Panc1 (cell line): ENCODE data around the gene CDH9.

ENCODE experiments used
- TCF7L2 ChIP-seq: IDR thresholded peaks from 2 replicates; pipeline ENCODE4 v1.6.1; 2011; ENCODE audit warnings: mild to moderate bottlenecking, low read depth, low read length, inconsistent platforms
- TF ChIP-seq, protein P1 (sequence below): fragments of 450-650 bp; IDR thresholded peaks from 2 replicates; pipeline ENCODE4 v1.5.1; 2017; ENCODE audit warnings: mild to moderate bottlenecking

DNA sequence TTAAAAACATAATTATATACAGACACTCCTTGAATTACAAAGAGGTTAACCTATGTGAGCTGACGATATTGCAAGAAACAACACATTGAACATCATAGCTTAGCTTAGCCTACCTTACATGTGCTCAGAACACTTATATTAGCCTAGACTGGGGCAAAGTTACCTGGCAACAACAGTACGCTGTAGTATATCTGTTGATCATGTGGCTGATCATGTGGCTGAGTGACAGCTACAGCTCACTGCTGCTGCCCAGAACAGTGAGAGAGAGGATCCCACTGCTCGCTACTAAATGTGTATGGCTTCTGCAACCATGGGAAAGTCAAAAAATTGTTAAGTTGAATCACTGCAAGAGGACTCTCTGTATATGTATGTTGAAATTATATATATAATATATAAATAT, 169.9 kb downstream of the CDH9 start:
- TF ChIP-seq, protein P1, sequence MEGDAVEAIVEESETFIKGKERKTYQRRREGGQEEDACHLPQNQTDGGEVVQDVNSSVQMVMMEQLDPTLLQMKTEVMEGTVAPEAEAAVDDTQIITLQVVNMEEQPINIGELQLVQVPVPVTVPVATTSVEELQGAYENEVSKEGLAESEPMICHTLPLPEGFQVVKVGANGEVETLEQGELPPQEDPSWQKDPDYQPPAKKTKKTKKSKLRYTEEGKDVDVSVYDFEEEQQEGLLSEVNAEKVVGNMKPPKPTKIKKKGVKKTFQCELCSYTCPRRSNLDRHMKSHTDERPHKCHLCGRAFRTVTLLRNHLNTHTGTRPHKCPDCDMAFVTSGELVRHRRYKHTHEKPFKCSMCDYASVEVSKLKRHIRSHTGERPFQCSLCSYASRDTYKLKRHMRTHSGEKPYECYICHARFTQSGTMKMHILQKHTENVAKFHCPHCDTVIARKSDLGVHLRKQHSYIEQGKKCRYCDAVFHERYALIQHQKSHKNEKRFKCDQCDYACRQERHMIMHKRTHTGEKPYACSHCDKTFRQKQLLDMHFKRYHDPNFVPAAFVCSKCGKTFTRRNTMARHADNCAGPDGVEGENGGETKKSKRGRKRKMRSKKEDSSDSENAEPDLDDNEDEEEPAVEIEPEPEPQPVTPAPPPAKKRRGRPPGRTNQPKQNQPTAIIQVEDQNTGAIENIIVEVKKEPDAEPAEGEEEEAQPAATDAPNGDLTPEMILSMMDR = no peak
- no peak for TF ChIP-seq TCF7L2
